RPMI7951 (cell line): ENCODE results near the gene CXCL12. TPM values are rescaled to one million over a fixed set of nuclear protein-coding genes. Genes with fewer than 3 reads are reported as not detected.

ENCODE experiments used
- DNase-seq: peaks from one replicate; pipeline ENCODE4 v3.0.0-alpha.2; 2012; ENCODE audit warnings: low read depth
- total RNA-seq: library from RNA; depleted of rRNA; stranded (reverse); fragments of >200 nt; shearing (Covaris generic); gene quantifications from 2 replicates; pipeline ENCODE4 v1.2.3, GENCODE V29; 2014

CXCL12 gene
- total RNA-seq, 1 experiment from 2014 or later: 30.3 TPM

DNA sequence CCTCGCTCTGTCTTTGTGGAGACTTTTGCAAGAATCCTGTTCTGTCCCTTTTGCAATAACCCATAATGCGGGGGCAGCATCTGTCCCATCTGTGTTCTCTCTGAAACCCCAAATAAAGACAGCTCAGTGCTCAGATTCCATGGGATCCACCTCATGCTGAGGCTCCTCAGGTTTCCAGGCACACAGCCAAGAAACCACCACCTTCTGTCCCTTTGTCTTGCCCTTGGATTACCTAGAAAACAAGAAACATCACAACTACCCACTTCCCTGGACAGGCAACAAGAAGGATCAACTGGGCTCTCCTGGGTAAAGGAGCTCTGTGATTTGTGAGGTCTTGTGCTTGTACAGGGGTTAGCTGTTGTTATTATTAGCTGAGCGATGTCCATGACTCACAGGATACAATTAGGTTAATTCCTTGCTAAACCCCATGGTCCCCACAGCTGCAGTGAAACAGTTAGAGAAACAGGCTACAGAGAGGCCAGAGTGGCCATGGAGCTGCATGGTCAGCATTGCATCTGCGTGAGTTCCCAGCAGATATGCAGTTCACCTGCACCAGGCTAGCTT is 50.2 kb downstream of the CXCL12 start:
- DNase-seq: peak; percentile 83

DNA sequence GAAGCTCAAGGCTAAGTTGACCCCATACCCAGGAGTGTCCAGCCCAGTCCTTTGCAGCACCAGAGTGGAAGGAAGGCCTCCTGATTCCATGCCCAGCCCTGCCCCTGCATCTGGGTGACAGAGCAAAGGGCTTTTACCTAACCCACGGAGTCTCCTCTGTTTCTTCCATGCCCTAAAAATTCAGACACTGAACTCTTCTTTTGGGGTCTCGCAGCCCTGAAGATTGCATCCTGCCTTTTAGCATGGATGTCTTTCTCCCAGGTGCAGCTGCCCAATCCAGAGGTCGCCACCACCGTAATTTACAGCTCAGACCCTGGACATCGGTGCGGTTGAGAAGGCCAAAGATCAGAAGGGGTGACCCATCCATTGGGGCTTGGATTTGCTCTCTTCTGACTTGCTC is 50.8 kb downstream of the CXCL12 start:
- DNase-seq: no peak

DNA sequence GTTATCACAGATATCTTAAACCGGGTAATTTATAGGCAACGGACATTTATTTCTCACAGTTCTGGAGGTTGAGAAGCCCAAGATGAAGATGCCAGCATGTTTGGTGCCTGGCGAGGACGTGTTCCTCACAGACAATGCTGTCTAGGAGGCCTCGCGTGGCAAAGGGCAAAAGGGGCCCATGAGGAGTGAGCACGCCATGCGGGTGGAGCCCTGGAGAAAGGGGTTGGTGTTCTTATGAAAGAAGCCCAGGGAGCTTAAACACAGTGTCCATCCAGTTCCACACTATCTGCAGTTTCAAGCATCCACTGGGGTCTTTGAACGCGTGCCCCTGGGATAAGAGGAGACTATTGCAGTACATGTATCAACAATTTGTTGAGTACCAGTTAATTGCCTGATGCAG is 51.4 kb downstream of the CXCL12 start:
- no peak for DNase-seq

DNA sequence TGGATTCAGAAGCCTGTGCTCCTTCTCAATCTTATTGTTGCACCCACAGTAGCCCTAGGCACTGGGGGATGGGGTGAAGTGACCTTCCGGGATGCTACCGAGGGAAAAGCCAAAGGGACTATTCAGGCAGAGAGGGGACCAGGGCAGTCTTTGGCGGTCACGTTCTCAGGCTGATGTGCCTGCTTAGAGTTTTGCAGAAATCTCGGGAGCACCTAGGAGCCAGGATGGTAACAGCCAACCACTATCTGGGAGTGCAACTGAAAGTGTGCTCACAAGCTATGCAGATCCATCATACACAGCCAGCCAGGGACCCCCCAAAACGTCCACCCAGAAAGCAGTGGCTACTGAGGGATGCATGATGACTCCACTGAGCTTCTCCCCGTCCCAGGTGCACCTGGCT is 52.4 kb downstream of the CXCL12 start:
- DNase-seq: no peak

DNA sequence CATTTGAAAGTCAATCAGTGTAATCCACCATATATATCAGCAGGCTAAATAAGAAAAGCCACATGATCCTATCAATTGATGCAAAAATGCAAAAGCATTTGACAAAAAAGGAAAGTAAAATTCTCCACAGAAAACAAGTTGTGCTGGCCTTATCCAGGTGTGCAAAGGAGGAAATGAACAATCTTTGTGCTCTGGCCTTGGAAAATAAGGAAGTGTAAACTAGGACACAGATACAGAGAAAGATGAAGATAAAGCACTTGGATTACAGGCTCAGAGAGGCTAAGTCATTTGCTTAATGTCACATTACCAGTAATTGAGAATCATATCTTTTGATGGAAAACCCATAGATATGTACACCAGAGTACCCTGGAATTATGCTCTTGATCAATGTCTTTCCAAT is 54.5 kb downstream of the CXCL12 start:
- no peak for DNase-seq

DNA sequence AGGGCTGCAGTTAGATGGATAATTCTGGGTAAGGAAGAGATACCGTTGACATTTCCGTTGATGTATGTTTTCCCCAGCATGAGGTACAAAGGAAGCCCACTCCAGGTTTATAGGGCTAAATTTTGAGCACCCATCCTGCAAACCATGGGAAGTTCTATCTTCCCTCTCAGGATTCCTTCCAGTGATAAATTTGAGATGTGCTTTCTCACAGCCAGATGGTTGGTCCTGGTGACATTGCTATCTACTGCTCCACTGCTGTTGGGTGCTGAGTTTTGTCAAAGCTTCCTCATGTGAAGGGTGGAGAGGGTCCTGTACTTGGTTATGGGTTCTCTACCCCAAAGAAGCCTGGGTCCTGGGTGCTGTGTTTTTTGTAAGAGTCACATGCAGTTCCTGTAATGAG is 57.4 kb downstream of the CXCL12 start:
- DNase-seq: no peak
